Measurements from ENCODE around the gene PTPN22.

DNA sequence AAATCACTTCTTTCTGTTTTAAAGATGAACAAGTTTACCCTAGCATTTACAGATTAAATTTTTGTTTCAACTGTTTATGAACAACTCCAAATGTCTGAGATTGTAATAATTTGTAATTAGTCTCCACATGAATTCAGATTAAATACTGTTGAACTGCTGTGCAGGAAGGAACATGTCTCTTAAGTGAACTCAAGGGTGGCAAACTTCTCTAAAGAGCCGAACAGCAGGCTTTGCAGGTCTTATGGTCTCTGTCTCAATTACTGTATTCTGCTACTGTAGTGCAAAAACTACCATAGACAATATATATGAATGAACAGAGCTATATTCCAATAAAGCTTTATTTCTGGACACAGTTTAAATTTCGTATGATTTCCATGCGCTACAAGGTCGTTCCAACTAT lies 65.9 kb downstream of the PTPN22 start:
- TF ChIP-seq, protein P1, sequence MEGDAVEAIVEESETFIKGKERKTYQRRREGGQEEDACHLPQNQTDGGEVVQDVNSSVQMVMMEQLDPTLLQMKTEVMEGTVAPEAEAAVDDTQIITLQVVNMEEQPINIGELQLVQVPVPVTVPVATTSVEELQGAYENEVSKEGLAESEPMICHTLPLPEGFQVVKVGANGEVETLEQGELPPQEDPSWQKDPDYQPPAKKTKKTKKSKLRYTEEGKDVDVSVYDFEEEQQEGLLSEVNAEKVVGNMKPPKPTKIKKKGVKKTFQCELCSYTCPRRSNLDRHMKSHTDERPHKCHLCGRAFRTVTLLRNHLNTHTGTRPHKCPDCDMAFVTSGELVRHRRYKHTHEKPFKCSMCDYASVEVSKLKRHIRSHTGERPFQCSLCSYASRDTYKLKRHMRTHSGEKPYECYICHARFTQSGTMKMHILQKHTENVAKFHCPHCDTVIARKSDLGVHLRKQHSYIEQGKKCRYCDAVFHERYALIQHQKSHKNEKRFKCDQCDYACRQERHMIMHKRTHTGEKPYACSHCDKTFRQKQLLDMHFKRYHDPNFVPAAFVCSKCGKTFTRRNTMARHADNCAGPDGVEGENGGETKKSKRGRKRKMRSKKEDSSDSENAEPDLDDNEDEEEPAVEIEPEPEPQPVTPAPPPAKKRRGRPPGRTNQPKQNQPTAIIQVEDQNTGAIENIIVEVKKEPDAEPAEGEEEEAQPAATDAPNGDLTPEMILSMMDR (IDR thresholded peaks at IDR 0.05): no peak
- TF ChIP-seq POLR2AphosphoS5 (IDR thresholded peaks at IDR 0.05): no peak
- no peak for TF ChIP-seq POLR2A (IDR thresholded peaks at IDR 0.05)
